Activated naive CD4-positive, alpha-beta T cell treated with anti-CD3 and anti-CD28 coated beads, Interleukin-2, amount 50 U/mL, for 16 hours (primary cell): ENCODE measurements around the gene SLC35B2.
"Not testable (repeated sequence)": the region's sequence is repeated elsewhere in the genome, so short reads cannot be mapped to it uniquely, and the experiment has no call there.

Source experiments
- DNase-seq: peaks from one replicate; pipeline ENCODE4 v3.0.0-alpha.2; 2020

SLC35B2 gene

DNA sequence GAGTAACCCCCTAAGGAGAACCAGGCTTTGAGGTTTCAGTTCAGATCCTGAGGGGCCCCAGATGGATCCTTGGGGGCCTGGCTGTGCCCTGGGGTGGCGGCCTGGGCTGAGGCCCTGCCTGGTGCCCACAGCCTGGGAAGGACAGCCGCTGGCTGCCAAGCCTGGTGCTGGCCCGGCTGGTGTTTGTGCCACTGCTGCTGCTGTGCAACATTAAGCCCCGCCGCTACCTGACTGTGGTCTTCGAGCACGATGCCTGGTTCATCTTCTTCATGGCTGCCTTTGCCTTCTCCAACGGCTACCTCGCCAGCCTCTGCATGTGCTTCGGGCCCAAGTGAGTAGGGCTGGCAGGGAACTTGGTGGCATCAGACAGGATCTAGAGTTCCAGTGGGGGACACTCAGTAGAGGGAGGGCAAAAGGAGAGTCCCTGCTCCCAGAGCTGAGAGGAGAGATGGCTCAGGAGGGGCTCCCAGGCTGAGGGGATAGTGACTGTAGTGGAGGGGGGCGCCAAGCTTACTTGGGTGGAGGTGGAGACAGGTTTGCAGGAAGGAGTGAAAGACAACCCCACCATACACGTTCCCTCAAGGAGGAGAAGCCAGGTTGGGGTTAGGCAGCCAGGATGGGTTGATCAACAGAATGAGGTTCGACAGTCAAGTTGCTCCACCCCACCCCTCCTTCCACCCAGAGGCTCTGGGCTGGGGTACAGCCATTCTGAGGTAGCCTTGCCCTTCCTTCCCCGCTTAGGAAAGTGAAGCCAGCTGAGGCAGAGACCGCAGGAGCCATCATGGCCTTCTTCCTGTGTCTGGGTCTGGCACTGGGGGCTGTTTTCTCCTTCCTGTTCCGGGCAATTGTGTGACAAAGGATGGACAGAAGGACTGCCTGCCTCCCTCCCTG, 24.4 kb downstream of the SLC35B2 start:
- DNase-seq = no peak

DNA sequence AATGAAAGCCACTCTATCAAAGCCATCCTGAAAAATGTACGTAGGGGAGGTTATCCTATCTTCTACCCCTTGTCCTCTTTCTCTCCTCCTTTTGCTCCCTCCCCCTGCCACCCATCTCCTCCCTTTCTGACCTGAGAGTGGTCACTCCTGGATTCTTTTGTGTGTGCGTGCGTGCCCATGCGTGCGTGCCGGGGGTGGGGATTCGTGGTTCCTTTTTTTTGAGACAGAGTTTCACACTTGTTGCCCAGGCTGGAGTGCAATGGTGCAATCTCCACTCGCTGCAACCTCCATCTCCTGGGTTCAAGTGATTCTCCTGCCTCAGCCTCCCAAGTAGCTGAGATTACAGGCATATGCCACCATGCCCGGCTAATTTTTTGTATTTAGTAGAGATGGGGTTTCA, 25.9 kb downstream of the SLC35B2 start:
- not testable (repeated sequence) for DNase-seq

DNA sequence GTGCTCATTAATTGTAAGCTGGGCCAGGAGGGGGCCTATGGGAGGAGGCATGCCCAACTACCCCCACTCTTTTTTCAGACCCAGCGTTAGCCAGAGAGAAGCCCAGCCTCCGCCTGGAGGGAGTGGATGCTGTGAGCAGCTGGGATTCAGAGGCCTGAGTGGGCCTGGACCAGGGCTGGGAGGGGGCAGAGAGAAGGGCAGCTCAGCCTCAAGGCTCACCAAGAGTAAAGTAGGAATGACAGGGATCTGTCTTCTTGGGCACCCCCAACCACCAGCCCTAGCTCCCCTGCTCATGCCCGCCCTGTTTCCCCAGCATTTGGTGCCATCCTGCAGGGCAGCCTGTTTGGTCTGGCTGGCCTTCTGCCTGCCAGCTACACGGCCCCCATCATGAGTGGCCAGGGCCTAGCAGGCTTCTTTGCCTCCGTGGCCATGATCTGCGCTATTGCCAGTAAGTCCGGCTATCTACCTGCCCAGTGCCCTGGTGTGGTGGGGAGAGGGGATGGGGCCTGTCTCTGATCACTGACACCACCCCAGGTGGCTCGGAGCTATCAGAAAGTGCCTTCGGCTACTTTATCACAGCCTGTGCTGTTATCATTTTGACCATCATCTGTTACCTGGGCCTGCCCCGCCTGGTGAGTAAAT, 27.2 kb downstream of the SLC35B2 start:
- DNase-seq = no peak

DNA sequence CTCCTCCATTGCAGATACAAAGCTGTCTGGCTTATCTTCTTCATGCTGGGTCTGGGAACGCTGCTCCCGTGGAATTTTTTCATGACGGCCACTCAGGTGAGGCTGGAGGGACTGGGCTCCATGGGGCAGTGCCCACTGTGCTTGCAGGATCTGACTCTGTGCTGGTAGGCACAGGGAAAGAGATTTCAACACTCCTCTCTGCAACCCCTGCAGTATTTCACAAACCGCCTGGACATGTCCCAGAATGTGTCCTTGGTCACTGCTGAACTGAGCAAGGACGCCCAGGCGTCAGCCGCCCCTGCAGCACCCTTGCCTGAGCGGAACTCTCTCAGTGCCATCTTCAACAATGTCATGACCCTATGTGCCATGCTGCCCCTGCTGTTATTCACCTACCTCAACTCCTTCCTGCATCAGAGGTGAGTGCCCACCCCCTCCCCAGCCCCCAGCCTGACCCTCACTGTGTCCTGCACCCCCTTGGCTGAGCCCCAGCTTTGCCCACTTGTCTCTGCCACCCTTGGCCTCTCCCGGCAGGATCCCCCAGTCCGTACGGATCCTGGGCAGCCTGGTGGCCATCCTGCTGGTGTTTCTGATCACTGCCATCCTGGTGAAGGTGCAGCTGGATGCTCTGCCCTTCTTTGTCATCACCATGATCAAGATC, 27.8 kb downstream of the SLC35B2 start:
- DNase-seq = no peak

DNA sequence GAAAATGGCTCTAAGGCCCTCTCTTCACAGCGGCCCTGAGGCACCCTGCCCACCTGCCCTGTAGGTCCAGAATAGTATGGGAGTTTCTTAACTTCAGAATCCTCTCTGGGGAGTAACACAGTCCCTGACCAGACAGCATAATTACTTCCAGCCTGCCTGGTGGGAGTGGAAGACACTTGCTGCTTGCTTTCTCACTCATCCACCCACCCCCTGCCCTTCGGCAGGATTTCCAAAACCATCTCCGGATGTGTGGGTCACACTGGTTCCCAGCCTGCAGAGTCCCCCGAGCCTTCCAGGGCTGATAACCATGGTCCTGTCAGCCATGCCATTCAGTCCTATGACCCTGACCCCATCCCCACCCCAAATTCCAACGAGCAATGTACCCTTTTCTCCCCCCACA, 28.5 kb downstream of the SLC35B2 start:
- no peak for DNase-seq

DNA sequence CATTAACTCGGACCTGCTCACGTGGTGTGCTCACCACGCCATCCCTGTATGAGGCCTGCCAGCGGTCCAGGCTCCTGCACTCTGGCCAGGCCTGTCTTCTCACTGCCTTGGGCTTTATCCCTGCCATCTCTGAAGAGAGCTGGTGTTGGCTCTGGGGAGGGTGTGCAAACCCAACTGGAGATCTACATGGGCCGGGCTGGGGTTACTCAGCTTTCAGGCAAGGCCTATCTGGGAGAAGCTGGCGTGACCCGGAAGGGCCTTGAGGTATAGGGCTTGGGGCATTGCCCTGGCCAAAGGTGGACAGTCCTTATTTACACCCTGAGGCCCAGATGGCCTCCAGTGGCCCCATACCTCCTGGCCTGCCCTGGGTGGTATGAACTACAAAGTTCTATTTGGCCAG, 28.9 kb downstream of the SLC35B2 start:
- no peak for DNase-seq

DNA sequence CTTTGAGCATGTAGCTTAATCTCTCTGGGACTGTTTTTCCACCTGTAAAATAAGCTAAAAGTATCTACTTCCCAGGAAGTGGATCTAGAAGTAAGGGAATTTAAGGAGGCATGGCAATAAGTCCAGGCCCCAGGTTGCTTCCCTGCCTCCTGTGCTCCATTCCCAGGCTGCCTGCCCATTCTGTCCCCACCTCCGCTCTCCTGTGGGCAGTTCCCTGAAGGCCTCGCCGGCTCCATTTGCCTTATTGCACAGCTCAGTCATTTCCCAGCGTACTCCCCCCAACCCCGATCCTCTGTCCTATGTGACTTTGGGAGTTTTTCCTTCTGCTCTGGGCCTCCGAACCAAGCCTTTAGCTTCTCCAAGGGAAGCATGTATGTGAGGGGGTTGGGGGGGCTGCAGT, 29.3 kb downstream of the SLC35B2 start:
- no peak for DNase-seq

DNA sequence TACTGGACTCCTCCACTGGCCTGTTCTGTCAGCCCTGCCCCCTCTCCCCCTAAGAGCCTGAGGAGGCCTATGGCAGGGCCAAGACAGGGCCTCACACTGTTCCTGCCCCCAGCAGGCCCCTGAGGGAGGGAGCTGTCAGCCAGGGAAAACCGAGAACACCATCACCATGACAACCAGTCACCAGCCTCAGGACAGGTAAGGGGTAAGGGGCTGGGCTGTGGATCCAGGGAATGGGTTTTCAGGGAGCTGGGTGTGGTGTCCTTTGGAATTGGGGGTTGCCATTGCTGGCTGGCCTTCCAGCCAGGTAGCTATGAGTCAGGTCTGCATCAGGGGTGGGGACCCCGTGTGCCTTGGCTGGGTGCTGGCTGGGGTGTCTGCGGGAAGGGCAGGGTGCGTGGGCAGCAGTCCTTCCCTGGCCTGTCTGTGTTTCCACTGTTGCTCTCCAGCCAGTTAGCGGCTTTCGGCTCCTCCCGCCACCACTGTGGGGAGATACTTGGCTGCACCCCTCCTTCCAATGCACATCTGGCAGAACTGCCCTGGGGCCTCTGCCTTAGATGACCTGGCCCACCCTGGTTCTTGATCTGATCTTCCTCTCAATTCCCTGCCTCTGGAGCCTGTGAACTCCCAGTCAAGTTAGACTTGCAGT, 30.1 kb downstream of the SLC35B2 start:
- no peak for DNase-seq

DNA sequence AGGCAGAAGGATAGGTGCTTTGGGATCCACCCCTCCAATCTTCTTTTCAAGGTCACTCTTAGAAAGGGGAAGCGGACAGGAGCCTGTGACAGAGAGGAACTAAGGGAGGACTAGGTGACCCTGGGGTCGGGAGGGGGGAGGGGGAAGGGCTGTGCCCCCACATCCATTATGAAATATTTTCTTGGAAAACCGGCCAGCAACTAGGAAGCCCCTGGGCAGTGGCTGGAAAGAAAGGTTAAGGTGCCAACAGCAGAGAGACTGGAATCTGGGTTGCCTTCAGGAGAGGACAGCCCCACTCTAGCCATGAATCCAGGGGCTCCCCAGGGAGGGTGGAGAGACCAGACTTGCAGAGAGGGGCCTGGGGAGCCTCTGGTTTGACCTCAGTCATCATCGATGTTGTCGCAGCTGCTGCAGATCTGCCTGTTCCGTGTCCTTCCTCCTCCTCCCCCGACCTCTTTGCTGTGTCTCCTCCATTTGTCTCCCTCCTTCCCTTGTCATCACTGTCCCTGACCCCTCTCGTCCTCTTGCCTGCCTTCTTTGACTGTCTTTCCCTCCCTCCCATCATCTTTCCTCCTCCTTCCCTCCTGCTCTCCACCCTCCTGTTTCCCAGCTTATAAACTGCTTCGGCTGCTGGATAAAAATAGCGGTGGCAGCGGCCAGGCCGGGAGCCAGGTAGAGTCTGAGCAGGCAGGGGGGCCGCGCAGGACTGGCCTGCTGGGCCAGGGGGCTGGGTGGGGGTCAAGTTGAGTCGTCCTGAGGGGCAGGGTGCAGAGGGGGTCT, 30.8 kb downstream of the SLC35B2 start:
- no peak for DNase-seq

DNA sequence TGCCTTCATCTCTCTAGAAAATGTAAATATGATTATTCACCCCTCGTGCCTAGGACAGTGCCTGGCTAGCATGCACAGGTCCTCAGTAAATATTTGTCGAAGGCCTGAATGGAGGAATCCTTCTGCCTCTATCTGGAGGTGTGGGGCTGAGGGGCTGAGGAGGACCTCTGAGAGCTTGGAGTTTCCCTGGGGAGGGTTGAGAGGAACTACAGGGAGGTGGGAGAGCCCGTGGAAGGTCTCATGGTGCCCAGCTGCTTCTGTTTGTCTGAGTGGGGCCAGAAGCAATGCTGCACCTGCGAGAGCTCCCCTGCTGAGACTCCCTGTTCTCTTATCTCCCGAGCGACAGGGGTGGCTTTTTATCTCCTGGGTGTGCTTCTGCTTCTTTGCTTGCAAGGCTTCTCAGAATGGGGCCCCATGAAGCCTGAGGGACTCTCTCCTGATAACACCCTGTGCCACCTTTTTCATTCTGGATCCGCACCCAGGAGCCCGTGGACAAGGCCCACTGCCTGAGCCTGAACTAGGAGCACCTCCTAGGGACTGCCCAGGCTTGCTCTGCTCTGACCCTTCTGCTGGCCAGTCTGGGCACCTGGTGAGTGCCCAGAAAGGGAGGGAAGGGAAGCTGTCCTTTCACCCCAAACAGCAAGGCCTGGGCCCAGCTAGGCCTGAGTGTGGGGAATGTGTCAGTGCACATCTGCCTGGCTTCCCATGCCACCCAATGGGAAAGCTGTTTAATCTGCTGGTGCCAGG, 31.6 kb downstream of the SLC35B2 start:
- no peak for DNase-seq

DNA sequence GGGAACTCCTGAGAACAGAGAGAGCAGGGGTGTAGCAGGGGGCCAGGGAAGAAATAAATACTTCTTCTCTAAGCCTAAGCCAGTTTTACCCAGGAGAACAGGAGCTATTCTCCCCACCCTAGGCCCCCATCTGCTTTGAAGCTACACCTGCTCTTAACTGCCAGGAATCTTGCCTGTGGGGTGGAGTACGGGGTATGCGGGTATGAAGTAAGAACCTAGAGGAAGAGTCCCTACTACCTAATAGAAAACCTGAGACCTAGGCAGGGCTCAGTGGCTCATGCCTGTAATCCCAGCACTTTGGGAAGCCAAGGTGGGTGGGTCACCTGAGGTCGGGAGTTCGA, 32.4 kb downstream of the SLC35B2 start:
- DNase-seq = no peak

DNA sequence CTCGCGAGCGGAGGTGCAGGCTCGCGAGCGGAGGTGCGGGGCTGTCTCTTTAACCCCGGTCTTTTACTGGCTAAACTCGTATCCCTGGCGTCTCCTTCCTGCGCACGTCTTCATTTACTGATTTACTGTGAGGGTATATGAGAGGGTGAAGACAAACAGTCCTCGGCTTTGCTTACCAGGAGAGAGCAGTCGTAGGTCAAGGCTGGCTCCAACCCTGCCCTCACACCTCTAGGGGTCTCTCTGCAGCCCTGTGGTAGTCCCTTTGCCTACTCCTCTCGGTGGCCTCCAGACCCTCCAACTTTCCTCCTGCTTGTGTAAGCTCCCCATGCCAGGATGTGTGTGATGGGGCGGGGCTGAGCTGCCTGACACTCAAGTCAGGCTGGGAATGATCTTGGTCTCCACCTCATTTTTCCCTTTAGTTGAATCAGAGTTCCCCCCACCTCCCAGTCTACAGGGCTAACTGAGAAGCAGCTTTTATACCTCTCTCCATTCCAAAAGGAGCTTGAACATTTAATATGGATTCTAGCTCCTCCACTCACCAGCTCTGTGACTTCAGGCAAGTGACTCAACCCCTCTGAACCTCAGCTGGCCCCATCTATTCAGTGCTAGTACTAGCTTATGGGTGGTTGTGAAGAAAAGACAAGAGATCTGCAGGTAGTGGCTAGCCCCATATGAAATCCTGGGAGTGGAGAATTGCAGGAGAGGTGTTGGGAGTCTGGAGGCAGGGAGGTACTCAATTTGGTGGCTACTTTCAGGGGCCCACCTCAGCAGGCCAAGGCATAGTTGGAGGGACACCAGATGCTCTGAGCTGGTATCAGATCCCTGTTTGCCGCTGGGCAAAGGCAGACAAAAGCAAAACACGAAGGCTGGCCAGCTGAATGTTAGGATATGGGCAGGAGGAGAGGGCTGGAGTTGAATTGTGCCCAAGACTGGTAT, 33.0 kb downstream of the SLC35B2 start:
- peak; percentile 34 for DNase-seq

DNA sequence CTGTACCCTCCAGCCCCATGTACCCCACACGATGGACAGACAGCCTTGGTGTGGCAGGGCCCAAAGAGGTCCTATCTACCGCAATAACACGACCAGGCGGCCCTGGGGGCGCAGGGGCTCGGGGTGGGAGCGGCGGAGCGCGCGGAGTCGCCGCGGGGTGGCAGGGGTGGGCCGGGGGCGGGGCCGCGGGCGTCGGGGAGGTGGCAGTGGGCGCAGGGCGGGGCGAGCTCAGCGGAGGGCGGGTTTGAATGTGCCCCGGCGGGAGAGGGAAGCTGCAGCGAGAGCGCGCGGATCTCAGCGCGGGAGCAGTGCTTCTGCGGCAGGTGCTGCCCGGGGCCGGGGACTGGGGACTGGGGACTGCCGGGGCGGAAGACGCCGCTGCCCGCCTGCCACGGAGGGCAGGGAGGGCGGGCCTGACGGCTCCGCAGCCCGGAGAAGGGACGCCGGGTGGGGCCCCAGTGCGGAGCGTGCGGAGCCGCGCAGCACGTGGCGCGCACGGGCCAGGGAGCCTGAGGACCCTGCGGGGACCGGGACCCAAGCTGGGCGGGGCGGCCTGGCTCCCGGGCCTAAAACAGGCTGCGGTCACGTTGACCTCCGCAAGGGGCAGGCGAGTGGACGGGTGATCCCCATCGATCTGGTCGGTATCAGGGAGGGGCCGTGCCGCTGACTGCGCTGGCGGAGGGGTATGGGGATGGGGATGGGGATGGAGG, 33.9 kb downstream of the SLC35B2 start, which contains the start of gene SLC29A1:
Gene SLC29A1, plus strand, starts transcription at position 277 of the 710 bp plus-strand sequence. CDS start 3,719 bp downstream, outside the sequence.
- peak; percentile 88 for DNase-seq

DNA sequence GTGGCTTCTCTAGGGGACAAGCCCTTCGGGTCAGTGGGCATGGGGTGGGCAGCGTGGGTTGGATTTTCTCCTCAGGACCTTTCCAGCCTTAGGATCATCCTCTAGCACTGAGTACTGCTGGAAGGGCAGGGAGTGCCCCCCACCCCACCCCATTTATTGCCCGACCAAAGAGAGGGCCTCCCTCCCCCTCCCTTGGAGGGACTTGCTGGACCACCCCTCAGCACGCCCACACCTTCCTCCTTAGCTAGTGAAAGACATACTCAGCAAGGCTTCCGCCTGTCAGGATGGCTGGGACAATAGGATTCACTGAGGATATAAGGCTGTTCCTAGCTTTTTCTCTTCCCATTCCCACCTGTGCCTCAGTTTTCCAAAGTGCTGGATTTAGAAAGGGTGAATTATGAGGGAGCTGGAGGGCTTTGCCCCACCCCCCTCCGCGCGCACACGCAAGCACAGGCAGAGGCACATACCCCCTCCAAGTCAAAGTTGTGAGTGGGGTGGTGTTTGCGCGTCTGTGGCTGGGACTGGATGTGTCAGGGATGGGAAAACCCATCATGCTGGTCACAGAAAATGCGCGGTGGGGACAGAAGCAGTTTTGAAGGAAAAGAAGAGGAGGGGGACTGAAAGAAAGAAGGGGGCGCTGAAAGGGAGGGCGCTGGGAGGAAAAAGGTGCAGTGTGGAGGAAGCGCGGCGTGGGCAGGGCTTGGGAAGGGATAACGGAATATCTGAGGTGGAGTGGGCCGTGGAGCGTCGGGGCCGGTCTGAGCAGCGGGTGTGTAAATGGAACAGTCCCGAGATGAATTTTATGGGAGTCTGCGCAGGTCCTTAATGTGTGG, 34.6 kb downstream of the SLC35B2 start:
- no peak for DNase-seq

DNA sequence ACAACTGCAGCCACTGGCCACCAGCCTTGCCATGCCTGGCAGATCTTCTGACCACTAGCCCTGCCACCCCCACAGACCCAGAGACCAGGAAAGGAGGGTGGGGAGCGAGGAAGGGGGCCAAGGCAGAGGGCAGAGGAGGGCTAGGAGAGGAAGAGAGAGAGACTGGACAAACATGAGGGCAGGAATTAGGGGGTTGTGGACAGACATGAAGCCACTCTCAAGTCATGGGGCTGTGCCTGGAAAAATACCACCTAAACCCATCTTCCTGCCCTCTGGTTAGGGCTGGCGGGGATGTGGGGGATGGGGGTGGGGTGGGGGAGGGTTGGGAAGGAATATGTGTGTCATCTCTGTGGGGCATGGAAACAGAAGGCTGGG, 35.4 kb downstream of the SLC35B2 start:
- DNase-seq = no peak

DNA sequence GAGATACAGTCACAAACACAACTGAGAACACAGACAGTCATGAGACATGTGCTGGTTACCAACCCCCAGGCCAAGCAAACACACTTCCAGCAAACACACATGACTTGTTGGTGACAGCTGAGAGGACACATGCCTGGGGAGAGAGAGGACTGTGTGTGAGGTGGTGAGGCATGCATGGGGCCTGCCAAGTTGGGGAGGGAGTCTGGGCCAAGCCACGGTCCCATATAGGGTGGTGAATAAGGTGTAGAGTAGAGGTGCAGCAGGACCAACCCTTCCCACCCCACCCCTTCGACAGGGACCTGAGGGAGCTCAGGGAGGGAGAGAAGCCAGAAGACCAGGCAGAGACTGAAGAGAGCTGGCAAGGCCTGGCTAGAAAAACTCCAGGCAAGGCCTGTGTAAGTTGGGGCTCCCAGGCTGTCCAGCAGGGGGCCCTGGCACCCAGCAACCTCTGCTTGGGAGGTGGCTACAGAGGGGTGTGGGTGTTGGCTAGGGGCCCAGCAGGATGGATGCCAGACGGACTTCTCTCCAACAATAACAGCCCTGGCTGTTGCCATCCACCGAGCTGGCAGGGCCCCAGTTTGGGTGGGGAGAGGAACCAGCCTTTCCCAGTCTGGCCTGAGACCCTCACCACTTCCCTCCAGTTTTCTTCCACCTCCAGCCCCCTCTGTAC, 35.9 kb downstream of the SLC35B2 start:
- DNase-seq = peak; percentile 73

DNA sequence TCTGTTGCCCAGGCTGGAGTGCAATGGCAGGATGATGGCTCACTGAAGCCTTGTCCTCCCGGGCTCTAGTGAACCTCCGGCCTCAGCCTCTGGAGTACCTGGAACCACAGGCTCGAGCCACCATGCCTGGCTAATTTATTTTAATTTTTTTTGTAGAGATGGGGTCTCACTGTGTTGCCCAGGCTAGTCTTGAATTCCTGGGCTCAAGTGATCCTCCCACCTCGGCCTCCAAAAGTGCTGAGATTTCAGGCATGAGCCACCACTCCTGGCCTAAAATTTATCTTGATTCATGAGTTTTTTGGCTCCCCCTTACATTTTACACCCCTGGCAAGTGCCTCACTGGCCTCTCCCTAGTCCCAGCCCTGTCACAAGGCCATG, 36.4 kb downstream of the SLC35B2 start:
- DNase-seq = no peak
